Measurements from ENCODE around the gene TWIST2. TPM values are rescaled to one million over a fixed set of nuclear protein-coding genes. Genes with fewer than 3 reads are reported as not detected.

Gene TWIST2
- total and polyA plus RNA-seq, 9 of the 15 experiments (the other 6 are each of a cell fraction or from before 2014, with no cell fraction given): not detected

DNA sequence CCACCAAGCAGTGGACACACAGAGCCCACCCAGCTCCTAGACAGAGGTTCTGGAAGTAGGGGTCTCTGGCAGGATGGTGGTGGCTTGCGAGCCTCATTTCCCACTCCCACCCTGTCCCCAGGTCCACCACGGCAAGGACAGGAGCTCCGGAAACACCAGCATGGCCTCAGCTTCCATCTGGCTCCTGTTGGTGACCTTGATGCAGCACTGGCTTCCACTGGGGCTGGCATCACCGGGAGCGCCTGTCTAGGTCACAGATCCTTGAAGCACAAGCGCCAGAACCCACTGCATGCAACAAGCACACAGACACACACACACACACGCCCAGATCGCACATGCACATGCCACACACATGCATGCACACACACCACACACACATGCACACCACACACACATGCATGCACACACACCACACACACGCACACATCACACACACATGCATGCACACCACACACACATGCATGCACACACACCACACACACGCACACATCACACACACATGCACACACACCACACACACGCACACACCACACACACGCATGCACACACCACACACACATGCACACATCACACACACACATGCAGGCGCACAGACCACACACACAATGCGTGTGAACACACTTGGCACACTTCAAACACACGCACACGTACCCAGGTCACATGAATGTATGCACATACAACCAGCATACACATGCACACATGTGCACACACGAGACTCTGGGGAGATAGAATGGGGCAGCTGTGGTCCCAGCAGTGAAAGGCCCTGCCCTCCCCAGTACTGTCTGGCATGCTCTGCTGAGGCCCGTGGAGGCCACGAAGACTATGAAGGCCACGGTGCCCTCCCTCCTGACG lies 63.7 kb downstream of the TWIST2 start:
- H3K4me1 ChIP-seq (replicated peaks in 1 of 2; ENCODE audit: control insufficient read depth in 2 of 2, insufficient read depth in 2 of 2, low read length in 2 of 2): peaks cover 0 to 4% of the 10 kb centered on the region in 2 experiments; a peak in 1 of 5 replicates
- POLR2A ChIA-PET: no interaction called here
- CTCF ChIA-PET (ENCODE audit: low intra/inter-chr PET ratio): no interaction called here
- intact Hi-C loops (cut with micrococcal nuclease): no loop called here
- no peak for TF ChIP-seq ILF3 (IDR thresholded peaks at IDR 0.05; ENCODE audit: borderline replicate concordance)
- no peak for TF ChIP-seq NFIX (CRISPR knock-in tag; IDR thresholded peaks at IDR 0.05; ENCODE audit: low read depth)
- TF ChIP-seq, protein P1, sequence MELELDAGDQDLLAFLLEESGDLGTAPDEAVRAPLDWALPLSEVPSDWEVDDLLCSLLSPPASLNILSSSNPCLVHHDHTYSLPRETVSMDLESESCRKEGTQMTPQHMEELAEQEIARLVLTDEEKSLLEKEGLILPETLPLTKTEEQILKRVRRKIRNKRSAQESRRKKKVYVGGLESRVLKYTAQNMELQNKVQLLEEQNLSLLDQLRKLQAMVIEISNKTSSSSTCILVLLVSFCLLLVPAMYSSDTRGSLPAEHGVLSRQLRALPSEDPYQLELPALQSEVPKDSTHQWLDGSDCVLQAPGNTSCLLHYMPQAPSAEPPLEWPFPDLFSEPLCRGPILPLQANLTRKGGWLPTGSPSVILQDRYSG (tag; conservative IDR thresholded peaks at IDR 0.05; ENCODE audit: low read depth): no peak
- TF ChIP-seq, protein P2, sequence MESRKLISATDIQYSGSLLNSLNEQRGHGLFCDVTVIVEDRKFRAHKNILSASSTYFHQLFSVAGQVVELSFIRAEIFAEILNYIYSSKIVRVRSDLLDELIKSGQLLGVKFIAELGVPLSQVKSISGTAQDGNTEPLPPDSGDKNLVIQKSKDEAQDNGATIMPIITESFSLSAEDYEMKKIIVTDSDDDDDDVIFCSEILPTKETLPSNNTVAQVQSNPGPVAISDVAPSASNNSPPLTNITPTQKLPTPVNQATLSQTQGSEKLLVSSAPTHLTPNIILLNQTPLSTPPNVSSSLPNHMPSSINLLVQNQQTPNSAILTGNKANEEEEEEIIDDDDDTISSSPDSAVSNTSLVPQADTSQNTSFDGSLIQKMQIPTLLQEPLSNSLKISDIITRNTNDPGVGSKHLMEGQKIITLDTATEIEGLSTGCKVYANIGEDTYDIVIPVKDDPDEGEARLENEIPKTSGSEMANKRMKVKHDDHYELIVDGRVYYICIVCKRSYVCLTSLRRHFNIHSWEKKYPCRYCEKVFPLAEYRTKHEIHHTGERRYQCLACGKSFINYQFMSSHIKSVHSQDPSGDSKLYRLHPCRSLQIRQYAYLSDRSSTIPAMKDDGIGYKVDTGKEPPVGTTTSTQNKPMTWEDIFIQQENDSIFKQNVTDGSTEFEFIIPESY (CRISPR knock-in tag; IDR thresholded peaks at IDR 0.05): no peak
- no peak for TF ChIP-seq BCL6 (CRISPR knock-in tag; IDR thresholded peaks at IDR 0.05)
- TF ChIP-seq SUPT5H (IDR thresholded peaks at IDR 0.05): no peak
- TF ChIP-seq HOXB6 (CRISPR knock-in tag; IDR thresholded peaks at IDR 0.05; ENCODE audit: borderline replicate concordance): no peak
- no peak for TF ChIP-seq TAF15 (IDR thresholded peaks at IDR 0.05; ENCODE audit: low read depth, low read length)
- TF ChIP-seq, protein P3, sequence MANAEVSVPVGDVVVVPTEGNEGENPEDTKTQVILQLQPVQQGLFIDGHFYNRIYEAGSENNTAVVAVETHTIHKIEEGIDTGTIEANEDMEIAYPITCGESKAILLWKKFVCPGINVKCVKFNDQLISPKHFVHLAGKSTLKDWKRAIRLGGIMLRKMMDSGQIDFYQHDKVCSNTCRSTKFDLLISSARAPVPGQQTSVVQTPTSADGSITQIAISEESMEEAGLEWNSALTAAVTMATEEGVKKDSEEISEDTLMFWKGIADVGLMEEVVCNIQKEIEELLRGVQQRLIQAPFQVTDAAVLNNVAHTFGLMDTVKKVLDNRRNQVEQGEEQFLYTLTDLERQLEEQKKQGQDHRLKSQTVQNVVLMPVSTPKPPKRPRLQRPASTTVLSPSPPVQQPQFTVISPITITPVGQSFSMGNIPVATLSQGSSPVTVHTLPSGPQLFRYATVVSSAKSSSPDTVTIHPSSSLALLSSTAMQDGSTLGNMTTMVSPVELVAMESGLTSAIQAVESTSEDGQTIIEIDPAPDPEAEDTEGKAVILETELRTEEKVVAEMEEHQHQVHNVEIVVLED (CRISPR knock-in tag; IDR thresholded peaks at IDR 0.05): no peak
- no peak for TF ChIP-seq PML (IDR thresholded peaks at IDR 0.05; ENCODE audit: low read length)
- TF ChIP-seq ZNF124 (CRISPR knock-in tag; IDR thresholded peaks at IDR 0.05): no peak
- in situ Hi-C loops (cut with MboI): no loop called here
- no TSS peak for BruUV-seq (replicated peaks)
- no peak for ATAC-seq
- FAIRE-seq: no peak
- 2% methylated on average over 16 of the region's 21 CpGs for WGBS (ENCODE audit: insufficient coverage, low coverage, missing lambda C conversion rate)
- no peaks in the 10 kb centered on the region for H3K9me3 ChIP-seq (replicated peaks; ENCODE audit: control insufficient read depth, insufficient read depth, low read depth, low read length)
- H3K4me3 ChIP-seq: no peak overlapping the region
- no peaks in the 10 kb centered on the region for H3K36me3 ChIP-seq (ENCODE audit: control insufficient read depth, insufficient read depth, low read length)
- no peaks in the 10 kb centered on the region for H4K20me1 ChIP-seq (replicated peaks; ENCODE audit: control insufficient read depth, insufficient read depth, low read length)
- no peak for DNase-seq (ENCODE audit: extremely low read depth in 1 of 4, low spot score in 3 of 4)
- H3K9me1 ChIP-seq (ENCODE audit: control insufficient read depth, insufficient read depth, low read length): no peaks in the 10 kb centered on the region
- H3K27me3 ChIP-seq (ENCODE audit: control insufficient read depth in 2 of 2, insufficient read depth in 2 of 2, low read length in 2 of 2): peaks cover 3 to 37% of the 10 kb centered on the region in 2 experiments; a peak in 3 of 5 replicates
- no peak overlapping the region for H3K9ac ChIP-seq (ENCODE audit: insufficient read depth in 1 of 2, low read depth in 2 of 2, low read length in 2 of 2)
- no peak overlapping the region for H3K4me2 ChIP-seq (ENCODE audit: insufficient read depth, low read length)
- no peak overlapping the region for H2AFZ ChIP-seq (ENCODE audit: low read depth, low read length)
- no peaks in the 10 kb centered on the region for H3K79me2 ChIP-seq (ENCODE audit: control insufficient read depth, insufficient read depth, low read length)
- no peak overlapping the region for H3K27ac ChIP-seq (ENCODE audit: extremely low read depth, low read depth, low read length)

All from K562 (cell line).